ENCODE results near the gene GALE.

GRCh38 chr1:23845163-23845562 lies 44.6 kb upstream of the GALE start:
- TF ChIP-seq CTCF (IDR thresholded peaks at IDR 0.05) (no peak), POLR2AphosphoS5 (IDR thresholded peaks at IDR 0.05; ENCODE audit: low read depth, low read length) (no peak), REST (IDR thresholded peaks at IDR 0.05; ENCODE audit: insufficient read depth in 1 of 2, low read depth in 2 of 2, low read length in 1 of 2) (no peak), SIN3A (IDR thresholded peaks at IDR 0.05; ENCODE audit: borderline replicate concordance, insufficient read depth, low read depth, low read length) (no peak), TCF7L2 (IDR thresholded peaks at IDR 0.05; ENCODE audit: low read depth, low read length) (no peak)
